Liver (tissue), 3 donors: Measurements from ENCODE around the gene RPS19BP1.

Experiments
- CTCF ChIP-seq: fragments of 150-350 bp; IDR thresholded peaks from 2 replicates; pipeline ENCODE4 v1.5.1; 2017; ENCODE audit warnings: improper control_type of control experiment, low read depth, low read length; ENCODE audit not compliant: missing input control
- RAD21 ChIP-seq, 2 donors: IDR thresholded peaks; 2 replicates each; pipeline ENCODE4 v1.6.1; 2016; ENCODE audit warnings: antibody characterized with exemption in 2 of 2, mild to moderate bottlenecking in 2 of 2
- donor health status: healthy.
- donor health status: healthy.

- TF ChIP-seq CTCF (no peak), RAD21 (IDR thresholded peaks at IDR 0.05) (no peak)
Measured at GRCh38 chr22:39511226-39511625, 21.3 kb downstream of the RPS19BP1 start.
